Endothelial cell of umbilical vein (primary cell): ENCODE measurements around the gene PTPN20. TPM values are rescaled to one million over a fixed set of nuclear protein-coding genes. Genes with fewer than 3 reads are reported as not detected.

Source experiments
- BruUV-seq: library from RNA; stranded (reverse); fragments of 400-500 nt; replicated peaks from 2 replicates; lab custom pipeline; 2021; lab: Mats Ljungman, UMichigan
- CTCF ChIA-PET: fragments of 300-600, 350-600 bp; sonication (Branson Sonifier 250); formaldehyde crosslinking; loops from one replicate; lab custom pipeline; 2021; ENCODE audit warnings: antibody characterized with exemption, inconsistent platforms; lab: Charles Lee
- POLR2A ChIA-PET: fragments of 300-600, 350-600 bp; sonication (Branson Sonifier 250); formaldehyde crosslinking; loops from one replicate; lab custom pipeline; 2021; ENCODE audit warnings: antibody characterized with exemption, inconsistent platforms; lab: Charles Lee
- DNase-seq: peaks from one replicate; pipeline ENCODE4 v3.0.0-alpha.2; 2011; ENCODE audit warnings: low read depth, low spot score
- FAIRE-seq: peaks from 2 replicates; lab custom pipeline; 2011; peaks lifted over from hg19 to GRCh38; lab: Jason Lieb, UNC
- H2AFZ ChIP-seq: 2 replicates; pipeline ENCODE4 v1.6.0; 2012; ENCODE audit warnings: low read depth, low read length, control low read depth, inconsistent platforms
- H3K27ac ChIP-seq: 2 replicates; pipeline ENCODE4 v1.5.1; 2011; ENCODE audit warnings: low read depth, mild to moderate bottlenecking, control low read depth, low read length, moderate library complexity; ENCODE audit not compliant: insufficient read depth
- H3K27me3 ChIP-seq, 2 experiments: 2 replicates each; pipeline versions ENCODE4 v1.6.0 to v1.6.1; 2011; ENCODE audit warnings: low read length in 2 of 2, mixed read lengths in 1 of 2; ENCODE audit not compliant: control insufficient read depth in 2 of 2, insufficient read depth in 2 of 2
- H3K36me3 ChIP-seq, 2 experiments: 2 replicates in 1 of 2; 3 replicates in 1 of 2; pipeline ENCODE4 v1.5.1; 2011; ENCODE audit warnings: low read length in 2 of 2, mild to moderate bottlenecking in 1 of 2, moderate library complexity in 1 of 2; ENCODE audit not compliant: control insufficient read depth in 2 of 2, insufficient read depth in 2 of 2; ENCODE audit errors: extremely low read depth in 1 of 2
- H3K4me1 ChIP-seq: 3 replicates; pipeline ENCODE4 v1.5.1; 2011; ENCODE audit warnings: mild to moderate bottlenecking, low read length; ENCODE audit not compliant: control insufficient read depth, insufficient read depth; ENCODE audit errors: extremely low read depth
- H3K4me2 ChIP-seq: 2 replicates; pipeline ENCODE4 v1.6.1; 2011; ENCODE audit warnings: low read length, control low read depth, mixed read lengths; ENCODE audit not compliant: insufficient read depth
- H3K4me3 ChIP-seq, 3 experiments: fragments of 200-600 bp in 1 of 3; sonication (generic), shearing (Covaris generic) in 1 of 3; replicated peaks in 1 of 3; 2 replicates each; pipeline ENCODE4 v1.5.1; 2011 to 2016; ENCODE audit warnings: control low read depth in 3 of 3, low read length in 3 of 3, mild to moderate bottlenecking in 2 of 3, inconsistent platforms in 1 of 3, low read depth in 1 of 3, moderate library complexity in 1 of 3; ENCODE audit not compliant: insufficient read depth in 1 of 3
- H3K79me2 ChIP-seq: 2 replicates; pipeline ENCODE4 v1.6.0; 2012; ENCODE audit warnings: low read length, inconsistent platforms; ENCODE audit not compliant: control insufficient read depth, insufficient read depth
- H3K9ac ChIP-seq: replicated peaks from 2 replicates; pipeline ENCODE3; 2011; ENCODE audit warnings: low read length, control low read depth; ENCODE audit not compliant: insufficient read depth; ENCODE audit errors: extremely low read depth
- H3K9me1 ChIP-seq: replicated peaks from 3 replicates; pipeline ENCODE4 v1.6.0; 2011; ENCODE audit warnings: mild to moderate bottlenecking, low read length; ENCODE audit not compliant: control insufficient read depth, insufficient read depth; ENCODE audit errors: extremely low read depth
- H3K9me3 ChIP-seq: replicated peaks from 2 replicates; pipeline ENCODE4 v1.5.1; 2012; ENCODE audit warnings: low read length, inconsistent platforms; ENCODE audit not compliant: control insufficient read depth, insufficient read depth
- H4K20me1 ChIP-seq: replicated peaks from 2 replicates; pipeline ENCODE3; 2011; ENCODE audit warnings: mild to moderate bottlenecking, low read length; ENCODE audit not compliant: control insufficient read depth, insufficient read depth; ENCODE audit errors: extremely low read depth
- CTCF ChIP-seq, 2 donors: IDR thresholded peaks; 1 replicate in 1 of 2; 2 replicates in 1 of 2; pipeline ENCODE4 v1.5.1; 2011; ENCODE audit warnings: low read length in 2 of 2, mild to moderate bottlenecking in 2 of 2, moderate library complexity in 2 of 2, control low read depth in 1 of 2, inconsistent platforms in 1 of 2, low read depth in 1 of 2; ENCODE audit not compliant: insufficient read depth in 1 of 2; ENCODE audit errors: extremely low read depth in 1 of 2
- EZH2 ChIP-seq: IDR thresholded peaks from 2 replicates; pipeline ENCODE4 v1.6.1; 2012; ENCODE audit warnings: borderline replicate concordance, low read depth, mild to moderate bottlenecking, moderate library complexity, low read length, inconsistent platforms; ENCODE audit not compliant: severe bottlenecking
- FOS ChIP-seq: IDR thresholded peaks from 2 replicates; pipeline ENCODE4 v1.6.1; 2011; ENCODE audit warnings: mild to moderate bottlenecking, low read length, moderate library complexity, borderline replicate concordance; ENCODE audit not compliant: insufficient read depth
- GATA2 ChIP-seq: IDR thresholded peaks from 2 replicates; pipeline ENCODE4 v1.7.0; 2011; ENCODE audit warnings: low read depth, mild to moderate bottlenecking, moderate library complexity, mixed read lengths, low read length; ENCODE audit not compliant: insufficient read length, insufficient read depth
- JUN ChIP-seq: IDR thresholded peaks from 2 replicates; pipeline ENCODE4 v1.6.1; 2011; ENCODE audit warnings: borderline replicate concordance, low read depth; ENCODE audit not compliant: insufficient read length, insufficient read depth
- MYC ChIP-seq: IDR thresholded peaks from one replicate; pipeline ENCODE4 v1.6.1; 2011; ENCODE audit warnings: mild to moderate bottlenecking, low read depth, low read length
- POLR2A ChIP-seq: IDR thresholded peaks from 2 replicates; pipeline ENCODE4 v1.6.1; 2012; ENCODE audit warnings: low read depth, mild to moderate bottlenecking, control low read depth, low read length
- POLR2AphosphoS5 ChIP-seq: IDR thresholded peaks from 2 replicates; pipeline ENCODE4 v1.6.1; 2012; ENCODE audit warnings: low read depth, mild to moderate bottlenecking, control low read depth, low read length, moderate library complexity; ENCODE audit not compliant: insufficient read depth
- dilution Hi-C: fragments of 300-500 bp; cut with MboI; formaldehyde crosslinking; loops from one replicate; pipeline ENCODE4 v1.15.0; 2019; ENCODE audit warnings: low sequenced_read_pairs; ENCODE audit not compliant: extremely low pct_ligation_motif_present
- intact Hi-C: fragments of 100-400 bp; cut with micrococcal nuclease; formaldehyde crosslinking; loops from one replicate; pipeline ENCODE4 v1.10.0; 2022
- polyA plus RNA-seq, 4 experiments: library from polyadenylated mRNA; depleted of rRNA in 3 of 4; stranded (reverse) in 3 of 4; unstranded in 1 of 4; fragments of >200 nt; gene quantifications; 2 replicates each; pipeline versions ENCODE4 v1.2.1 to v1.2.3, GENCODE V29; 2011 to 2012; ENCODE audit warnings: missing spikeins in 1 of 4
- total RNA-seq: library from RNA; stranded (reverse); gene quantifications from 2 replicates; pipeline ENCODE4 v1.2.3, GENCODE V29; 2021
- TF ChIP-seq, protein P1 (sequence below): IDR thresholded peaks from 2 replicates; pipeline ENCODE4 v1.6.1; 2011; ENCODE audit not compliant: insufficient read depth, insufficient read length

Gene PTPN20
- total and polyA plus RNA-seq, 2 donors (not counting 3 experiments of a cell fraction or from before 2014, with no cell fraction given), result 0.27 TPM; not detected in 1

DNA sequence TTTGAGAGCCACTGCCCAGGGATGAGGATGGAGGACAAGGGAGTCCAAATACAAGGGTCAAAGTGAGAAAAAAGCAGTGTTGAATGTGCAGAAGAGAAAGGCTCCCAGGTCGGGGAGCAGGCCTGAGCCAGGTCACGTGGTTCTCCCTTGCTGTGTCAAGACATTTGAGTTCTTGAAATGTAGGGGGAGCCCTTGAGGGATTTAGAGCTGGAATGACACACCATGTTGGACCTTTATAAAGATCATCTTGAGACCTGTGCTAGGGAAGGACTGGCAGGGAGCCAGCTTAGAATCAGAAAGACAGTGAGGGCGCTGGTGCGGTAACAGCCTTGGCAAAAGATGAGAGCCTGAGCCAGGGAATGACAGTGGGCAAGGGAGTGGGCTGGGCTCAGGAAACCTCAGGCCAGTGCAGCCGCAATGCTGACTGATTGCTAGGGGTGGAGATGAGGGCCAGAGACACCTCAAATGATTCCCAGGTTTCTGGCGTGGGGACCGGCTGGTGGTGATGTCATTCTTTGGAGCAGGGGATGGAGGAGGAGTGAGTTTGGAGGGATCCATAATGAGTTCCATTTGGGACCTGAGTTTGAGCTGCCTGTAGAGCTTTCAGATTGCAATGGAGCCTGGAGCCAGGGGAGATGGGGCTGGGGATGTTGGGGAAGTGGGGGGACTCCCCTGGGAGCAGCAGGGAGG is 120.1 kb downstream of the PTPN20 start:
- dilution Hi-C loops, result no loop called here
- intact Hi-C loops, result no loop called here
- Histone ChIP-seq H3K79me2 (no peaks in the 10 kb centered on the region), H3K9me3 (no peaks in the 10 kb centered on the region), H3K4me1 (no peaks in the 10 kb centered on the region), H3K9me1 (no peaks in the 10 kb centered on the region), H2AFZ (no peak overlapping the region), H4K20me1 (no peaks in the 10 kb centered on the region), H3K9ac (no peak overlapping the region), H3K4me3 (no peak overlapping the region), H3K27me3 (no peaks in the 10 kb centered on the region), H3K4me2 (no peak overlapping the region), H3K27ac (no peak overlapping the region), H3K36me3 (no peaks in the 10 kb centered on the region)
- ChIA-PET POLR2A (no interaction called here), CTCF (interaction anchor here (1.1 to 1.7 kb wide), 2 partner anchors 16 to 281 kb away, joined by 3 to 10 read pairs; no protein-coding TSS in a partner anchor)
- no TSS peak for BruUV-seq
- DNase-seq, result no peak
- FAIRE-seq, result no peak
- no peak for TF ChIP-seq MYC

GRCh38 chr10:47031901-47032465 is 120.8 kb downstream of the PTPN20 start:
- no peaks in the 10 kb centered on the region for H3K36me3 ChIP-seq
- no peaks in the 10 kb centered on the region for H3K4me1 ChIP-seq
- no peaks in the 10 kb centered on the region for H3K9me3 ChIP-seq
- no peak overlapping the region for H3K9ac ChIP-seq
- H3K4me3 ChIP-seq, result no peak overlapping the region
- ChIA-PET POLR2A (no interaction called here), CTCF (interaction anchor here (0.8 to 1.7 kb wide), 3 partner anchors 16 to 280 kb away, joined by 3 to 10 read pairs (median 3); no protein-coding TSS in a partner anchor)
- TF ChIP-seq EZH2 (no peak), JUN (no peak), CTCF (IDR thresholded peaks at IDR 0.05; ENCODE audit: extremely low read depth in 1 of 2, insufficient read depth in 1 of 2, low read depth in 1 of 2, low read length in 2 of 2) (no peak), FOS (no peak), MYC (no peak), POLR2A (no peak), POLR2AphosphoS5 (no peak), GATA2 (no peak)
- TF ChIP-seq, protein P1, sequence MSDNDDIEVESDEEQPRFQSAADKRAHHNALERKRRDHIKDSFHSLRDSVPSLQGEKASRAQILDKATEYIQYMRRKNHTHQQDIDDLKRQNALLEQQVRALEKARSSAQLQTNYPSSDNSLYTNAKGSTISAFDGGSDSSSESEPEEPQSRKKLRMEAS, result no peak
- no peaks in the 10 kb centered on the region for H3K27me3 ChIP-seq
- H2AFZ ChIP-seq, result no peak overlapping the region
- FAIRE-seq (no peak), DNase-seq (no peak)
- intact Hi-C loops (no loop called here), dilution Hi-C loops (no loop called here)
- no TSS peak for BruUV-seq
- H3K79me2 ChIP-seq, result no peaks in the 10 kb centered on the region
- no peak overlapping the region for H3K27ac ChIP-seq
- no peaks in the 10 kb centered on the region for H3K9me1 ChIP-seq
- no peak overlapping the region for H3K4me2 ChIP-seq
- no peaks in the 10 kb centered on the region for H4K20me1 ChIP-seq
